ENCODE data around the gene C19orf33.

The C19orf33 gene

GRCh38 chr19:38315657-38316476 lies 11.8 kb downstream of the C19orf33 start, which contains the start of gene YIF1B:
TSS of gene YIF1B (minus strand) at chr19:38315947. CDS start at chr19:38315917, 30 bp downstream.
- in situ Hi-C loops (cut with MboI; ENCODE audit: low pct_unique_long_range_greater_than_20kb, low sequenced_read_pairs, unreplicated experiment): no loop called here
- DNase-seq (ENCODE audit: low spot score): peak; percentile 99
- TF ChIP-seq, protein P1, sequence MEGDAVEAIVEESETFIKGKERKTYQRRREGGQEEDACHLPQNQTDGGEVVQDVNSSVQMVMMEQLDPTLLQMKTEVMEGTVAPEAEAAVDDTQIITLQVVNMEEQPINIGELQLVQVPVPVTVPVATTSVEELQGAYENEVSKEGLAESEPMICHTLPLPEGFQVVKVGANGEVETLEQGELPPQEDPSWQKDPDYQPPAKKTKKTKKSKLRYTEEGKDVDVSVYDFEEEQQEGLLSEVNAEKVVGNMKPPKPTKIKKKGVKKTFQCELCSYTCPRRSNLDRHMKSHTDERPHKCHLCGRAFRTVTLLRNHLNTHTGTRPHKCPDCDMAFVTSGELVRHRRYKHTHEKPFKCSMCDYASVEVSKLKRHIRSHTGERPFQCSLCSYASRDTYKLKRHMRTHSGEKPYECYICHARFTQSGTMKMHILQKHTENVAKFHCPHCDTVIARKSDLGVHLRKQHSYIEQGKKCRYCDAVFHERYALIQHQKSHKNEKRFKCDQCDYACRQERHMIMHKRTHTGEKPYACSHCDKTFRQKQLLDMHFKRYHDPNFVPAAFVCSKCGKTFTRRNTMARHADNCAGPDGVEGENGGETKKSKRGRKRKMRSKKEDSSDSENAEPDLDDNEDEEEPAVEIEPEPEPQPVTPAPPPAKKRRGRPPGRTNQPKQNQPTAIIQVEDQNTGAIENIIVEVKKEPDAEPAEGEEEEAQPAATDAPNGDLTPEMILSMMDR (IDR thresholded peaks at IDR 0.05; ENCODE audit: extremely low read depth, insufficient read depth, missing control alignments): no peak

DNA sequence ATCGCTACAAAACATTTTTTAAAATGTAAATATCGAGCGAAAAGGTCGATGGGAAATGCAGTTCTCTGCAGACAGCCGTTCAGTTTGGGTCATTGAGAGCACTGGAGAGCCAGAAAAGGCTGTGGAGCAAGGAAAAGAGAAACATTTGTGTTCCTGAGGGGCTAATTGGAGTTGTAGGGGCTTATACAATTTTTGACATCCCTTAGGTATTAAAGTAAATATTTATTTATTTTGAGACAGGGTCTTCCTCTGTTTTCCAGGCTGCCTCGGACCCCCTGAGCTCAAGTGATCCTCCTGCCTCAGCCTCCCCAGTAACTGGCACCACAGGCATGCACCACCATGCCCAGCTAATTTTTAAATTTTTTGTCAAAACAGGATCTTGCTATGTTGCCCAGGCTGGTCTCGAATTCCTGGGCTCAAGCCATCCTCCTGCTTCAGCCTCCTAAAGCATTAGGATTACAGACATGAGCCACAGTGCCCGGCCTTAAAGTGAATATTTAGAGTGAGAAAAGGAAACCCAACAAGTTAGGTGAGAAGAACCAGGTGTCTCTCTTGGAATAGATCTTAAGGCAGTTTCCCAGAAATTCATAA lies 12.5 kb downstream of the C19orf33 start:
- in situ Hi-C loops (cut with MboI; ENCODE audit: low pct_unique_long_range_greater_than_20kb, low sequenced_read_pairs, unreplicated experiment): no loop called here
- peak; percentile 53 for DNase-seq (ENCODE audit: low spot score)
- TF ChIP-seq, protein P1 (IDR thresholded peaks at IDR 0.05; ENCODE audit: extremely low read depth, insufficient read depth, missing control alignments): no peak

- TF ChIP-seq, protein P1 (IDR thresholded peaks at IDR 0.05; ENCODE audit: extremely low read depth, insufficient read depth, missing control alignments): no peak
- no peak for DNase-seq (ENCODE audit: low spot score)
- in situ Hi-C loops (cut with MboI; ENCODE audit: low pct_unique_long_range_greater_than_20kb, low sequenced_read_pairs, unreplicated experiment): no loop called here
These were observed 13.1 kb downstream of the C19orf33 start for GRCh38 chr19:38317104-38317612.

GRCh38 chr19:38318660-38319059 lies 14.6 kb downstream of the C19orf33 start:
- in situ Hi-C loops (cut with MboI; ENCODE audit: low pct_unique_long_range_greater_than_20kb, low sequenced_read_pairs, unreplicated experiment): no loop called here
- TF ChIP-seq, protein P1 (IDR thresholded peaks at IDR 0.05; ENCODE audit: extremely low read depth, insufficient read depth, missing control alignments): no peak
- DNase-seq (ENCODE audit: low spot score): no peak

DNA sequence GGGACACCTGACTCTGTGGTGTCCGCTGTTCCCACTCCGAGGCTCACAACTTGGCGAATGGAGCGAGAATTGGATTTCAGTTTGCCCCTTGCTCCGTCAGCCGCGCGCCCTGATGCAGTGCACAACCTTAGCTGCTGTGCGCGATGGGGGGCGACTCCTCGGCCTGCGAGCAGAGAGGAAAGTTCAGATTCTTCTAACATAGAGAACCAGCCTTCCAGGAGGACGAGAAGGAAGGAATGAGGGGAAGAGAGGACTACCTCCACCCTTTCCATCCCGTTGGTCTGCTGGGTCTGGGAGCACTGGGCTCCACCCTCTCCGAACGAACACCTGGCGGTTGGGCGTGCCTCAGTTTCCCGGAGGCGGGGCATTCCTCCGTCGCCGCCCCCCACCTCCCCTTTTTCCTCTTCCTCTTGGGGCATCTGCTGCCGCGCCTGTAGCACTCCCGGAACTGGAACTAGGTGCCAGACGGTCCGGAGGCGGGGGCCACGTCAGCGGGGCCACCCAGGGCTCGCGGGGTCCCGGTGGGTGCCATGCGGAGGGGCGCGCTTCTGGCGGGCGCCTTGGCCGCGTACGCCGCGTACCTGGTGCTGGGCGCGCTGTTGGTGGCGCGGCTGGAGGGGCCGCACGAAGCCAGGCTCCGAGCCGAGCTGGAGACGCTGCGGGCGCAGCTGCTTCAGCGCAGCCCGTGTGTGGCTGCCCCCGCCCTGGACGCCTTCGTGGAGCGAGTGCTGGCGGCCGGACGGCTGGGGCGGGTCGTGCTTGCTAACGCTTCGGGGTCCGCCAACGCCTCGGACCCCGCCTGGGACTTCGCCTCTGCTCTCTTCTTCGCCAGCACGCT lies 15.6 kb downstream of the C19orf33 start, which contains the start of gene KCNK6:
KCNK6 (plus strand) TSS at position 425 of the 838 bp plus-strand sequence; CDS start at position 531, 106 bp downstream.
- in situ Hi-C loops (cut with MboI; ENCODE audit: low pct_unique_long_range_greater_than_20kb, low sequenced_read_pairs, unreplicated experiment): loop anchor here (10.0 kb wide), 1 partner anchor 85 kb away; no protein-coding TSS in a partner anchor
- no peak for DNase-seq (ENCODE audit: low spot score)
- TF ChIP-seq, protein P1 (IDR thresholded peaks at IDR 0.05; ENCODE audit: extremely low read depth, insufficient read depth, missing control alignments): no peak

- TF ChIP-seq, protein P1 (IDR thresholded peaks at IDR 0.05; ENCODE audit: extremely low read depth, insufficient read depth, missing control alignments): no peak
- in situ Hi-C loops (cut with MboI; ENCODE audit: low pct_unique_long_range_greater_than_20kb, low sequenced_read_pairs, unreplicated experiment): loop anchor here (10.0 kb wide), 1 partner anchor 86 kb away; no protein-coding TSS in a partner anchor
- no peak for DNase-seq (ENCODE audit: low spot score)
These were observed 16.9 kb downstream of the C19orf33 start for GRCh38 chr19:38320969-38321339.

Data from GM13977 (cell line).